Measurements from ENCODE around the gene DNLZ.

DNA sequence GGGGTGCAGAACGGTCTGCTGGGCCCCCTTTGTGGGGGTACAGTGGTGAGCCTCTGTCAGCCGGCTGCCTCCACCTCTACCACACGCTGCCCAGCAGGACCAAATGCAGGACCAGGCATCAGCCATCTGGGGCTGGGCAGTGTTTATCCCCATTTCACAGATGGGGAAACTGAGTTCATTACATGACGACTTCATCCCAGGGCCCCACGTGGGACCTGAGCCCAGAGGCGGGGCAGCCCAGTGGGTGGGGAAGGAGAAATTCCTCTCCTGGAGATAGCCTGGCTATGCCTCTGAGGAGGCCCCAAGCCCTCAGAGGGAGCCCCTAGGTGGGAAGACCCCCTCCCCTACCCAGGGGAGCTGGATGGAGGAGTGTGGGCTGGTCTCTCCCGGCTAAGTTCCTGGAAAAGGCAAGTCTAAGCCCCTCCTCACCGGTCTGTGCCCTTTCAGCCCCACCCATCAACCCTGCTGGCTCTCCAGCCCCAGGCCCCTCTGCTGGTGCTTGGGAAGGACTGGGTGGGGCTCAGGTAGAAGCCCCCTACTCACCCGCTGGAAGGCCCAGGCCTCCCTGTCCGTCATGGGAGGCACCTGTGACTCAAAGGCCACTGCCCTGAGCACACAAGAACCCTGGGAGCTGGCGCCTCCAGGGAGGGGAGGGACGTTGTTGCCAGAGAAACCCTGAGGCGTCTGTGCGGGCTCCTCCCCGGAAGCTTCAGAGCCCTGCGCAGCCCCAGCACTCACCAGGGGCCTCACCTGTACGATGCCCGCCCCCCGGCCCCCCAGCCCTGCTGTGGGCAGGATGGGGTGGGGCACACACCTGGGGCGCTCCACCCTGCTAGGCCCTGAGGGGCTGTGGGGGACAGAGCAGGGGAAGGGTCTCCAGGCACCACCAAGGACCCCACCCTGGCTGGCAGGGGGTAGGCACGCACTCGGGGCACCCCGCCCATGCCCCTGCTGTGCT, 52.2 kb downstream of the DNLZ start:
- no peak for TF ChIP-seq GATA3 (IDR thresholded peaks at IDR 0.05; ENCODE audit: low read depth, low read length)
- TF ChIP-seq GATA2 (IDR thresholded peaks at IDR 0.05; ENCODE audit: low read depth, low read length), result no peak

All from SH-SY5Y (cell line).